A204.1 (cell line): ENCODE data around the gene GALNT2.

ENCODE experiments used
- FAIRE-seq: peaks from 2 replicates; lab custom pipeline; 2012; peaks lifted over from hg19 to GRCh38; lab: Jason Lieb, UNC

The GALNT2 gene

DNA sequence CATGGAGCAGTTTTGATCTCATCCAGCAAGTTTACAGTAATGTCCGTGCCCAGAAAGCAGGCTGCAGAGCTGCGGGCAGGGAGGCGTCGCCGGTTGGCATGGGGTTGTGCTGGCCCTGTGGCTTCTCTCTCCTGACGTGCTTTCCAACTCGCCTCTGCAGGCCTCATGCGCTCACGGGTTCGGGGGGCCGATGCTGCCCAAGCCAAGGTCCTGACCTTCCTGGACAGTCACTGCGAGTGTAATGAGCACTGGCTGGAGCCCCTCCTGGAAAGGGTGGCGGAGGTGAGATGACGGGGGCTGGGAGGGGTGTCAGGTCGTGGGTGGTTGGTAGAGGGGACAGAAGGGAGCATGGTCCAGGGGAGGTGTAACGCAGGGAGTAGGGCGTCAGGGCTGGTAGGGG, 176.1 kb downstream of the GALNT2 start:
- FAIRE-seq = no peak

- FAIRE-seq = no peak
These were observed 176.7 kb downstream of the GALNT2 start for GRCh38 chr1:230243583-230244353.

- FAIRE-seq = no peak
These were observed 179.5 kb downstream of the GALNT2 start for GRCh38 chr1:230246551-230246950.

- no peak for FAIRE-seq
These were observed 181.2 kb downstream of the GALNT2 start for GRCh38 chr1:230248016-230248888.

DNA sequence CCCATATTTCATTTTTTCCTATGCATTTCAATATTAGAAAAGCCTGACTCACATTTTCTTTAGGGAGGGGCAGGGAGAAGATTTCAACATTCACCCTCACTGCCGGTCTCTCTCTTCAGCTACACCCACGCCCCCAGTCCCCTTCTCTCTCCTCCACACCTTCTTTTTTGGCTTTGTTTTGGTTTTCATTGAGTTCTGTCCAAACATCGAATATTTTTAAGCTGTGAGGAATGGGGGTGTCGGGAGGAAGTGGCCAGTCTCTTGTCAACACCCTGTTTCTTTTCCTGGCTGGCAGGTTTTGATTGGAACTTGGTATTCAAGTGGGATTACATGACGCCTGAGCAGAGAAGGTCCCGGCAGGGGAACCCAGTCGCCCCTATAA, 181.8 kb downstream of the GALNT2 start:
- FAIRE-seq = no peak

DNA sequence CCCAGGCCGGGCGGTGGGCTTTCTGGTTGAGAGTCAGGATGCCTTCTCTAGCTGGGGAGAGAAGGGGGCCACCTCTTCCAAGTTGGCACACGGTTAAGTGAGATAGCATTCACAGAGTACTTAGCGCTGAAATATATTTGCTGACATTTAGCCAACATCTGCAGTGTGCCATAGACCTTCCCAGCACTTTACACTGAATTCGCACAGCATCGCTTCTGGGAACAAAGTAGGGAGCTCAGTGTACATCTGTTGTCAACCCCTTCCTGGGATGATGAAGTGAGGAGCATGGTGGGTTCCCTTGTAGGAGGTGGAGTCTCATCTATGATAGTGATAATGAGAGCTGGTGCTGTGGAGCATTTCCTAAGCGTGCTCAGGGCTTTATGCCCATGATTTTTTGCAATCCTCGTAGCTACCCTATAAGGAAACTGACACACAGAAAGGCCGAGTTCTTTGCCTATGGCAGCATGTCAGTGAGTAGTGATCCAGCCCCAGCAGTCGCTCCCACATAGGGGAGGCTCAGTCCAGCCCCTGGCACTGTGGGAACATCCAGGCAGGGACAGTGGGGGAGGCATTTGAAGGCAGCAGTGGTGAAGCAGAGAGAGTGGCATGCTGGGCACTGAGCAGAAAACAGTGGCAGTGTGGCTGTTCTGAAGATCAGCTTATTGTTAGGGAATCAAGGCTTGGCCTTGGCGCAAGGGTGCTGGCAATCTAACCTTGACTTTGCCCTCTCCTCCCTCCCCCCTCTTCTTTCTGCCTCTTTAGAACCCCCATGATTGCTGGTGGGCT, 182.8 kb downstream of the GALNT2 start:
- no peak for FAIRE-seq

DNA sequence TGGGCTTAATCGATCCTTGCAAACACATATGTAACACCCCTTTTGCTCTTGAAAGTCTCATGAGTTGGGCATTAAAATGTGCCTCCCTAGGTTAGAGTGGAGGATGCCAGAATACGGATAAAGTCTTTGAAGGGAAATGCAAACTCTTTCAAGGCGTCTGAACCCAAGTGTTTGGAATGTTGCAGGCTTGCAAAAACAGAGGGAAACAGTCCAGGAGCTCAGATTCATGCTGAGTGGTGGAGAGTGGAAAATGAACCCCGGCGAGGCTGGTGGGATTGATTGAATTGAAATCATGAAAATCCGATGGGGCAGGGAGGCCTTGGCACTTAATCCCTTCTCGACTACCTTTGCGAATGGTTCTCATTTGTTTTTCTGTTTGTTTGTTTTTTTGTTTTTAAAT, 183.6 kb downstream of the GALNT2 start:
- FAIRE-seq = no peak

DNA sequence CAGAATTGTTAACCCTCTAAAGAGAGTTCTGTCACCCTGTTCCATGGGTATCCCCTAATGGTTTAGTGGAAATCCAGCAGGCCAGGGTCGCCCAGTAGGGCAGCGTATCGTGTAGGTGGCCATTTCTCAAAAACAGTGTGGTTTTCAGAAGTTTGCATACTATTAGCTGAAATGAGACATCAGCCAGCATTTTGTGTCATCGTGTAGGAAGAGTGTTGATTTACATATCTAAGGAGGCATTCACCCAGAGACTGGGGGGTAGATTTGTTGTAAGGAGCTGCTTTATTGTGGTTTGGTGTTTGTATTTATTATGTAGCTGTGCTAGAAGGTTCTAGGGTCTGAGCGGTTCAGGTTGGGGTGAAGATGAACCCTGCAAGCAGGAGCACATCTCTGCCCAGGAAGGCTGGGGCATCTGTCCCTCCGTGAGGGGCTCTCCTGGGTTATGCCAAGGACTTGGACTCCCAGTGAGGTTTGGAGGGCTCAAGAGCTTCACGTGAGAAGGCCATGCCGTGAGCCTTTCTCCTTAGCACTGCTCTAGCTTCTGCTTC, 184.7 kb downstream of the GALNT2 start:
- no peak for FAIRE-seq

- FAIRE-seq = no peak
These were observed 186.1 kb downstream of the GALNT2 start for GRCh38 chr1:230253150-230253549.

- no peak for FAIRE-seq
These were observed 187.2 kb downstream of the GALNT2 start for GRCh38 chr1:230254265-230254664.

DNA sequence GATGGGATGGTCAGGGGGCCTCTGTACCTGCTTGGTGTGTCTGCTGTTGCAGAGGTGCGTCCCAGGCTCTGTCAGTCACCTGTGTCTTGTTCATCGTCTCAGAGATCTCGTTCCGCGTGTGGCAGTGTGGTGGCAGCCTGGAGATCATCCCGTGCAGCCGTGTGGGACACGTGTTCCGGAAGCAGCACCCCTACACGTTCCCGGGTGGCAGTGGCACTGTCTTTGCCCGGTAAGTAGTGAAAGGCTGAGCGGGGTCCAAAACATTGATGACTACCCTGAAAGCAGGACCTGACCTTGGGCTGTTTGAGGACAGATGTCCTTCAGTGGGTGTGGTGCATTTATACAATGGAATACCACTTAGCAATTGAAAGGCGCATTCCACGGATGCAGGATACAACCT, 188.1 kb downstream of the GALNT2 start:
- no peak for FAIRE-seq

- no peak for FAIRE-seq
These were observed 189.0 kb downstream of the GALNT2 start for GRCh38 chr1:230255991-230256390.

DNA sequence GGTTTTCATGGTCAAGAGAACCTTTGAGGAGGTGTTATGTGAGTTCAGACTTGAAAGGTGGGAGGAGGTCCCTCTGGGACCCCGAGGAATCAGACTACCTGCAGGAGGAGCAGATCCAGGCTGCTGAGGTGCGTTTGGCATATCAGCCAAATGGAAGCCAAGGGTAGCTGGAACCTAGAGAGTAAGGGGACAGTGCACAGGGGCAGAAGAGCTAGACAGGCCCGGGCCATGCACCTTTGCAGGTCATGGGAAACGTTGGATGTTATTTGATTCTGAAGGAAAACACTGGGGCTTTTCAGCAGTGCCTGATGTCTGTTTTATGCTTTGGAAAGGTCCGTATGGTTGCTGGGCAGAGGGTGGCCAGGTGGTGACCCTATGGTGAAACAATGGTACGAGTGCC, 189.9 kb downstream of the GALNT2 start:
- FAIRE-seq = no peak

- FAIRE-seq = no peak
These were observed 192.6 kb downstream of the GALNT2 start for GRCh38 chr1:230259621-230260020.

- FAIRE-seq = no peak
These were observed 193.8 kb downstream of the GALNT2 start for GRCh38 chr1:230260831-230261230.

DNA sequence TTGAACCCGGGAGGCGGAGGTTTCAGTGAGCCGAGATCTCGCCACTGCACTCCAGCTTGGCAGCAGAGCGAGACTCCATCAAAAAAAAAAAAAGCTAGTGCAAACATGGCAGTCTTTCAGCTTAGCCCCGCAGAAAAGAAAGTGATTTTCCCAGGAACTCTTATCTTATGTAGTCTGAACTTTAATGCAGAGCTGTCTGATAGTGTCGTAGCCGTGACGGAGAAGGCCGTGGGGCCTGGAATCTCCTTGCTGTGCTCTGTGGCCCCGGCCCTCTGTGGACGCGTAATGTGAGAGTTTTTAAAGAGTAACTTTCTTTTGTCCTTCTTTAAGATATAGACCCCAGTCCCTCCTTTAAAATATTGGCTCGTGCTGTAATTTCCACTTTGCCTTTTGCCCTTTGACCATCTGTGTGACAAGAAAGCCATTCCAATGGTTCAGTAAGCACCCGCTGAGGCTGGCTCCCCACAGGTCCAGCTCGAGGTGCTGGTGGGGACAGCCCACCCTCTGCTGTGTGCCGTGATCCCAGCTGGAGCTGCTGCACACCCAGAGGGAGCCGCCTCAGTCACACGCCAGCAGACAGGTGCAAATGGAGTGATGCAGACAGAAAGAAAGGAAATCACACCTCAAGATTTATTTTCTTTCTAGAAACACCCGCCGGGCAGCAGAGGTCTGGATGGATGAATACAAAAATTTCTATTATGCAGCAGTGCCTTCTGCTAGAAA, 195.1 kb downstream of the GALNT2 start:
- no peak for FAIRE-seq

GRCh38 chr1:230262867-230263567, 196.0 kb downstream of the GALNT2 start:
- FAIRE-seq = no peak

DNA sequence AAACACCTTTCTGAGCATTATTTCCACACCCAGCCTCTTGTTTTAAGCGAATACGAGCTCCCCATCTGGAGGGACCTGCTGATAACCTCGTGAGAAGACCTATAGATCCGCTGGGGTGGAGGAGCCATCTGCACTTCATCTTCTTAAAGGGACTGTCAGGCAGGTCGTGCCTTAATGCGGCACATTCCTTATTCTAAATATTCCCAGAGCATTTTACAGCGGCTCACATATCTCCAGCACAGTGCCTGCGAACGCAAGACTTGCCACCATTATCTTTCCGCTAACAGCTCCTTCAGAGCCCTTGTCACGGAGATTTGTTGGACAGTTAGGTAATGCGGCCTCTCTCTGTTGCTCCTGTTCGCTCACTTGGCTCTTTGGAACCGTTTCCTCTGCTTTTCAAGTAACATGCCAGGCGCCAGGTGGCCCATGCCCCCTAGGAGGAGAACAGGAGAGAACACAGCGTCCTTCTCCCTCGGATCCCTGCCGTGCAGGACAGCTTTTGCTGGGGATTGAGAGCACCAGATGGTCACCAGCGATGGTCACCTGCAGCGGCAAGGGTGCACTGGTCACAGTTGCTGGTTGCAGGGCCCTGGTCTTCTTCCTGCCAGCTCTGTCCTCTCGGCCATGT, 196.6 kb downstream of the GALNT2 start:
- FAIRE-seq = no peak

- no peak for FAIRE-seq
These were observed 197.3 kb downstream of the GALNT2 start for GRCh38 chr1:230264342-230264741.

- FAIRE-seq = no peak
These were observed 198.4 kb downstream of the GALNT2 start for GRCh38 chr1:230265200-230266115.
